ENCODE data around the gene LYPD6.

- no peak for TF ChIP-seq EZH2 (IDR thresholded peaks at IDR 0.05; ENCODE audit: low read depth)
- no peak for TF ChIP-seq CTCF (conservative IDR thresholded peaks at IDR 0.05)
Measured at GRCh38 chr2:149443150-149443549, 112.8 kb downstream of the LYPD6 start.

Data from PC-9 (cell line).